Measurements from ENCODE around the gene GBE1.

The GBE1 gene

DNA sequence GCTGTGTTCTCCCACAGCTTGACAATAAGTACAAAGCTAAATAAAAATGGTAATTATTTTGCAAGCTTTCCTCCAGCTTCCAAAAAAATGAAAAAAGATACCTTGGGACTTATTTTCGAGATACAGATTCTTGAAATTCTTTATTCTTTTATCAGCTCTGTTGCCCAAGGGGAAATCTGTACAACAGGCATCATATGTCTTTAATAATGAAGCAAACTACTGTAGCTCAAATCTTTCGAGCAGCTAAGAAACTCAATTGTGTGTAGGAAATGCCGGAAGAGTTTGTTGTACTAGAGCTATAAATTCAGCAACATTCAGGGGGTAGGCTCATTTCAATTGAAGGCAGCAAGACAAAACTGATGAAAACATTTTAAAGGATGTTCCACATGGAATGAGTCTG lies 297.7 kb downstream of the GBE1 start:
- H3K79me2 ChIP-seq (ENCODE audit: low read length): no peaks in the 10 kb centered on the region

DNA sequence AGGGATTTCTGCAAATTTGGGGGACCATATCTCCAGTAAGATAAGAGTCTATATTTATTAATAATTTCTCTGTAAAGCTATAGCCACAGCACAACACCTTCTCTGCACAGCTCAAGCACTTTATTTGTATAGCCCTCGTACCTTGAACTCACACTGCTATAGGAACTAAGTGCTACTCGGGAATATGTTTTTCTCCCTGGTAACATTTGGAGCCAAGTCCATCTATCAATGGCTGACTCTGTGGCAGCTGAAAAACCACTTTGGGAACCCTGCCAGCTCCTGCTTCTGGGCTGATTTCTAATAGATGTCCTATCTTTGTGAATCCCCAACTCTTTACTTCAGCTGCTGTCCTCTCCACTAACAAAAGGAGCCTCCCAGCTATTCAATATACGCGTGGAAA lies 298.5 kb downstream of the GBE1 start:
- no peak overlapping the region for H3K9ac ChIP-seq (ENCODE audit: low read length)
- no peaks in the 10 kb centered on the region for H3K79me2 ChIP-seq (ENCODE audit: low read length)
- no peaks in the 10 kb centered on the region for H3K27me3 ChIP-seq (replicated peaks; ENCODE audit: insufficient read depth, low read length)
- no peak overlapping the region for H3K27ac ChIP-seq (ENCODE audit: low read length)
- H3K4me3 ChIP-seq (ENCODE audit: low read length): no peak overlapping the region
- TF ChIP-seq, protein P1, sequence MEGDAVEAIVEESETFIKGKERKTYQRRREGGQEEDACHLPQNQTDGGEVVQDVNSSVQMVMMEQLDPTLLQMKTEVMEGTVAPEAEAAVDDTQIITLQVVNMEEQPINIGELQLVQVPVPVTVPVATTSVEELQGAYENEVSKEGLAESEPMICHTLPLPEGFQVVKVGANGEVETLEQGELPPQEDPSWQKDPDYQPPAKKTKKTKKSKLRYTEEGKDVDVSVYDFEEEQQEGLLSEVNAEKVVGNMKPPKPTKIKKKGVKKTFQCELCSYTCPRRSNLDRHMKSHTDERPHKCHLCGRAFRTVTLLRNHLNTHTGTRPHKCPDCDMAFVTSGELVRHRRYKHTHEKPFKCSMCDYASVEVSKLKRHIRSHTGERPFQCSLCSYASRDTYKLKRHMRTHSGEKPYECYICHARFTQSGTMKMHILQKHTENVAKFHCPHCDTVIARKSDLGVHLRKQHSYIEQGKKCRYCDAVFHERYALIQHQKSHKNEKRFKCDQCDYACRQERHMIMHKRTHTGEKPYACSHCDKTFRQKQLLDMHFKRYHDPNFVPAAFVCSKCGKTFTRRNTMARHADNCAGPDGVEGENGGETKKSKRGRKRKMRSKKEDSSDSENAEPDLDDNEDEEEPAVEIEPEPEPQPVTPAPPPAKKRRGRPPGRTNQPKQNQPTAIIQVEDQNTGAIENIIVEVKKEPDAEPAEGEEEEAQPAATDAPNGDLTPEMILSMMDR (IDR thresholded peaks at IDR 0.05; ENCODE audit: low read length): no peak
- TF ChIP-seq EZH2 (optimal IDR thresholded peaks at IDR 0.05; ENCODE audit: low read depth, low read length) (no peak), EZH2phosphoT487 (IDR thresholded peaks at IDR 0.05; ENCODE audit: low read length) (no peak)
- H3K36me3 ChIP-seq (replicated peaks; ENCODE audit: insufficient read depth, low read length): no peaks in the 10 kb centered on the region
- no peak overlapping the region for H2AFZ ChIP-seq (ENCODE audit: low read length)
- no peaks in the 10 kb centered on the region for H4K20me1 ChIP-seq (ENCODE audit: insufficient read depth, low read length)
- DNase-seq: no peak
- no peaks in the 10 kb centered on the region for H3K4me1 ChIP-seq (ENCODE audit: low read length)
- no peaks in the 10 kb centered on the region for H3K9me2 ChIP-seq (replicated peaks; ENCODE audit: insufficient read depth, low read length)
- no peaks in the 10 kb centered on the region for H3K9me3 ChIP-seq (replicated peaks; ENCODE audit: insufficient read depth, low read length)
- H3K4me2 ChIP-seq (ENCODE audit: low read depth, low read length): no peak overlapping the region
- no peaks in the 10 kb centered on the region for H3F3A ChIP-seq (ENCODE audit: insufficient read depth, low read length)

More for the DNA sequence above, 297.7 kb downstream of the GBE1 start:
- no peak overlapping the region for H2AFZ ChIP-seq (ENCODE audit: low read length)
- no peaks in the 10 kb centered on the region for H3F3A ChIP-seq (ENCODE audit: insufficient read depth, low read length)
- no peaks in the 10 kb centered on the region for H3K36me3 ChIP-seq (replicated peaks; ENCODE audit: insufficient read depth, low read length)
- H3K4me1 ChIP-seq (ENCODE audit: low read length): no peaks in the 10 kb centered on the region
- TF ChIP-seq EZH2 (optimal IDR thresholded peaks at IDR 0.05; ENCODE audit: low read depth, low read length) (no peak), EZH2phosphoT487 (IDR thresholded peaks at IDR 0.05; ENCODE audit: low read length) (no peak)
- TF ChIP-seq, protein P1 (IDR thresholded peaks at IDR 0.05; ENCODE audit: low read length): no peak
- no peaks in the 10 kb centered on the region for H3K27me3 ChIP-seq (replicated peaks; ENCODE audit: insufficient read depth, low read length)
- H4K20me1 ChIP-seq (ENCODE audit: insufficient read depth, low read length): no peaks in the 10 kb centered on the region
- no peaks in the 10 kb centered on the region for H3K9me2 ChIP-seq (replicated peaks; ENCODE audit: insufficient read depth, low read length)
- no peak overlapping the region for H3K9ac ChIP-seq (ENCODE audit: low read length)
- no peak overlapping the region for H3K4me3 ChIP-seq (ENCODE audit: low read length)
- DNase-seq: no peak
- no peak overlapping the region for H3K4me2 ChIP-seq (ENCODE audit: low read depth, low read length)
- H3K9me3 ChIP-seq (replicated peaks; ENCODE audit: insufficient read depth, low read length): no peaks in the 10 kb centered on the region
- H3K27ac ChIP-seq (ENCODE audit: low read length): no peak overlapping the region

DNA sequence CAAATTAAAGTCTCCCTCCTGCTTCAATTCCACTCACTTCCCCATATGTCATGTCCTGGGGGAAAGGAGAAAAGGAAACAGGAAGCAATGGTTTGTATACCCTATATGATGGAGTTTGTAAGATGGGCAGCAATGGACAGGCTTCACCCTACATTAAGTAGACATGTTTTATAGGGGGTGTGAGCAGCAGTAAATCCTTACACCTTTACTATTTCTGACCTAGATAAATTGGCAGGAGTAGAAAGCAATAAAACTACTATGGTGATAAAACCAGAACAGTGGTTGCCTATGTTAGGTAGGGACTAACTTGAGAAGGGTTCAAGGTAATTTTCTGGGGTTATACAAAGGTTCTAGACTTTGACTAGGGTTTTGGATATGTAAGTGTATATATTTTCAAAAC lies 301.7 kb downstream of the GBE1 start:
- Histone ChIP-seq H3F3A (ENCODE audit: insufficient read depth, low read length) (no peaks in the 10 kb centered on the region), H3K4me1 (ENCODE audit: low read length) (no peaks in the 10 kb centered on the region), H3K27ac (ENCODE audit: low read length) (no peak overlapping the region), H4K20me1 (ENCODE audit: insufficient read depth, low read length) (no peaks in the 10 kb centered on the region), H3K9me2 (replicated peaks; ENCODE audit: insufficient read depth, low read length) (no peaks in the 10 kb centered on the region), H3K9ac (ENCODE audit: low read length) (no peak overlapping the region), H3K9me3 (replicated peaks; ENCODE audit: insufficient read depth, low read length) (no peaks in the 10 kb centered on the region), H3K4me3 (ENCODE audit: low read length) (no peak overlapping the region), H2AFZ (ENCODE audit: low read length) (no peak overlapping the region), H3K27me3 (replicated peaks; ENCODE audit: insufficient read depth, low read length) (no peaks in the 10 kb centered on the region), H3K4me2 (ENCODE audit: low read depth, low read length) (no peak overlapping the region), H3K36me3 (replicated peaks; ENCODE audit: insufficient read depth, low read length) (no peaks in the 10 kb centered on the region), H3K79me2 (ENCODE audit: low read length) (no peaks in the 10 kb centered on the region)
- DNase-seq: no peak
- TF ChIP-seq EZH2phosphoT487 (IDR thresholded peaks at IDR 0.05; ENCODE audit: low read length): no peak

DNA sequence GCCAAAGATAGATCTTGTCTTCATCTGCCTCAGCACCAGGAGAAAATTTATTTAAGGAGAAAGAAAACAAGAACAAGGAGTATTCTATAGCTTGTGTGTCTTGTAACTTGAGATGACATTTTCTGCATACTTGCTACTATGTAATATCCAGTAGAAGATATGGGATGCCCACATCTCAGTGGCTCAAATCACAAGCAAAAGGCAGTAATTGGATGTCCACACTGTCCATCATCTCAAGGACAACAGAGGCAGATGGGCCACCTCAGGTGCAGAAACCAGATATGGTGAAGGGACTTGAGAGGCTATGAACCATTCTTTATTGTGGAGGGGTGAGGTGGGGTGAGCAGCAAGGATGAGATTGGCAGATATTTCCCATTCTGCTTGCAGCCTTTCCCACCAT lies 309.0 kb downstream of the GBE1 start:
- no peaks in the 10 kb centered on the region for H3K9me2 ChIP-seq (replicated peaks; ENCODE audit: insufficient read depth, low read length)
- H3K79me2 ChIP-seq (ENCODE audit: low read length): no peaks in the 10 kb centered on the region
- H3K4me1 ChIP-seq (ENCODE audit: low read length): no peaks in the 10 kb centered on the region
- TF ChIP-seq EZH2 (optimal IDR thresholded peaks at IDR 0.05; ENCODE audit: low read depth, low read length) (no peak), EZH2phosphoT487 (IDR thresholded peaks at IDR 0.05; ENCODE audit: low read length) (no peak)
- TF ChIP-seq, protein P1 (IDR thresholded peaks at IDR 0.05; ENCODE audit: low read length): no peak
- H4K20me1 ChIP-seq (ENCODE audit: insufficient read depth, low read length): no peaks in the 10 kb centered on the region
- no peak overlapping the region for H3K4me2 ChIP-seq (ENCODE audit: low read depth, low read length)
- no peak overlapping the region for H3K27ac ChIP-seq (ENCODE audit: low read length)
- H3K4me3 ChIP-seq (ENCODE audit: low read length): no peak overlapping the region
- H3K9me3 ChIP-seq (replicated peaks; ENCODE audit: insufficient read depth, low read length): no peaks in the 10 kb centered on the region
- no peaks in the 10 kb centered on the region for H3K36me3 ChIP-seq (replicated peaks; ENCODE audit: insufficient read depth, low read length)
- no peak for DNase-seq
- H2AFZ ChIP-seq (ENCODE audit: low read length): no peak overlapping the region
- no peaks in the 10 kb centered on the region for H3K27me3 ChIP-seq (replicated peaks; ENCODE audit: insufficient read depth, low read length)
- no peak overlapping the region for H3K9ac ChIP-seq (ENCODE audit: low read length)
- no peaks in the 10 kb centered on the region for H3F3A ChIP-seq (ENCODE audit: insufficient read depth, low read length)

Data from MM.1S (cell line).